HepG2 (cell line): ENCODE data around the gene PDIA6. TPM values are rescaled to one million over a fixed set of nuclear protein-coding genes. Genes with fewer than 3 reads are reported as not detected.
A peak's percentile ranks its signal among the peaks of the same experiment; 100 is the strongest.

Experiments used
- ATF7 ChIP-seq, 2 experiments: fragments of 450-650 bp in 1 of 2; sonication (generic) in 1 of 2; formaldehyde crosslinking in 1 of 2; IDR thresholded peaks; 2 replicates each; pipeline versions ENCODE4 v1.4.0 to v1.6.1; 2016 to 2020; ENCODE audit warnings: antibody characterized with exemption in 1 of 2, mild to moderate bottlenecking in 1 of 2, missing genetic modification reagents in 1 of 2
- FOXO1 ChIP-seq: sonication (generic); formaldehyde crosslinking; IDR thresholded peaks from 2 replicates; pipeline ENCODE4 v1.4.0; 2020; ENCODE audit warnings: missing genetic modification reagents
- HDAC2 ChIP-seq: sonication (generic); formaldehyde crosslinking; IDR thresholded peaks from 2 replicates; pipeline ENCODE4 v1.4.0; 2020; ENCODE audit warnings: missing genetic modification reagents
- MIER2 ChIP-seq: IDR thresholded peaks from 2 replicates; pipeline ENCODE4 v1.6.1; 2016; ENCODE audit warnings: missing biosample characterization, missing genetic modification reagents
- SP4 ChIP-seq: sonication (generic); formaldehyde crosslinking; IDR thresholded peaks from 2 replicates; pipeline ENCODE4 v1.8.1; 2023; ENCODE audit warnings: mild to moderate bottlenecking, missing genetic modification reagents
- SSRP1 ChIP-seq: IDR thresholded peaks from 2 replicates; pipeline ENCODE4 v1.6.1; 2016; ENCODE audit warnings: control low read depth
- ZFP1 ChIP-seq: IDR thresholded peaks from 2 replicates; pipeline ENCODE4 v1.6.1; 2016
- ZFX ChIP-seq: sonication (generic); formaldehyde crosslinking; IDR thresholded peaks from 2 replicates; pipeline ENCODE4 v1.4.0; 2020; ENCODE audit warnings: mild to moderate bottlenecking, low read depth, missing genetic modification reagents, moderate library complexity
- ZNF224 ChIP-seq: sonication (generic); formaldehyde crosslinking; IDR thresholded peaks from 2 replicates; pipeline ENCODE4 v1.5.0; 2020; ENCODE audit warnings: mild to moderate bottlenecking, missing genetic modification reagents
- ZNF333 ChIP-seq: sonication (generic); formaldehyde crosslinking; IDR thresholded peaks from 2 replicates; pipeline ENCODE4 v1.4.0; 2020; ENCODE audit warnings: mild to moderate bottlenecking, missing genetic modification reagents, borderline replicate concordance
- ZNF768 ChIP-seq: sonication (generic); formaldehyde crosslinking; IDR thresholded peaks from 2 replicates; pipeline ENCODE4 v1.4.0; 2020; ENCODE audit warnings: missing genetic modification reagents
- ZSCAN12 ChIP-seq: sonication (generic); formaldehyde crosslinking; IDR thresholded peaks from 2 replicates; pipeline ENCODE4 v1.9.0; 2021; ENCODE audit warnings: mild to moderate bottlenecking, missing genetic modification reagents
- polyA plus RNA-seq, 8 experiments: library from polyadenylated mRNA; depleted of rRNA in 3 of 8; stranded (reverse) in 7 of 8; unstranded in 1 of 8; fragments of >200 nt; fragmentation: Illumina TruSeq in 4 of 8; extraction: Trizol in 4 of 8; gene quantifications; 2 replicates each; pipeline versions ENCODE4 v1.2.1 to v1.2.3, GENCODE V29; 2011 to 2016; ENCODE audit warnings: low read depth in 4 of 8, missing spikeins in 1 of 8, mixed read lengths in 1 of 8; ENCODE audit not compliant: insufficient read depth in 1 of 8
- total RNA-seq, 5 experiments: library from RNA; depleted of rRNA; stranded (reverse); fragments of >200 nt; fragmentation: Illumina TruSeq; extraction: Trizol; gene quantifications; 2 replicates each; pipeline ENCODE4 v1.2.3, GENCODE V29; 2016; ENCODE audit warnings: low read depth in 1 of 5
- TF ChIP-seq, protein P1 (sequence below): sonication (generic); formaldehyde crosslinking; IDR thresholded peaks from 2 replicates; pipeline ENCODE4 v1.5.0; 2020; ENCODE audit warnings: mild to moderate bottlenecking, missing genetic modification reagents, borderline replicate concordance
- TF ChIP-seq, protein P2 (sequence below): sonication (generic); formaldehyde crosslinking; IDR thresholded peaks from 2 replicates; pipeline ENCODE4 v1.5.0; 2020; ENCODE audit warnings: mild to moderate bottlenecking, missing genetic modification reagents
- TF ChIP-seq, protein P3 (sequence below): sonication (generic); formaldehyde crosslinking; IDR thresholded peaks from 2 replicates; pipeline ENCODE4 v1.5.1; 2020; ENCODE audit warnings: mild to moderate bottlenecking, missing genetic modification reagents, moderate library complexity
- TF ChIP-seq, protein P4 (sequence below), 2 experiments: IDR thresholded peaks; 2 replicates each; pipeline ENCODE4 v1.6.1; 2011 to 2012; ENCODE audit warnings: low read length in 2 of 2, borderline replicate concordance in 1 of 2, low read depth in 1 of 2, mild to moderate bottlenecking in 1 of 2, moderate library complexity in 1 of 2

The PDIA6 gene
- total and polyA plus RNA-seq, 2 of the 13 experiments (the other 11 are each of a cell fraction or from before 2014, with no cell fraction given) = 586 to 642 TPM

DNA sequence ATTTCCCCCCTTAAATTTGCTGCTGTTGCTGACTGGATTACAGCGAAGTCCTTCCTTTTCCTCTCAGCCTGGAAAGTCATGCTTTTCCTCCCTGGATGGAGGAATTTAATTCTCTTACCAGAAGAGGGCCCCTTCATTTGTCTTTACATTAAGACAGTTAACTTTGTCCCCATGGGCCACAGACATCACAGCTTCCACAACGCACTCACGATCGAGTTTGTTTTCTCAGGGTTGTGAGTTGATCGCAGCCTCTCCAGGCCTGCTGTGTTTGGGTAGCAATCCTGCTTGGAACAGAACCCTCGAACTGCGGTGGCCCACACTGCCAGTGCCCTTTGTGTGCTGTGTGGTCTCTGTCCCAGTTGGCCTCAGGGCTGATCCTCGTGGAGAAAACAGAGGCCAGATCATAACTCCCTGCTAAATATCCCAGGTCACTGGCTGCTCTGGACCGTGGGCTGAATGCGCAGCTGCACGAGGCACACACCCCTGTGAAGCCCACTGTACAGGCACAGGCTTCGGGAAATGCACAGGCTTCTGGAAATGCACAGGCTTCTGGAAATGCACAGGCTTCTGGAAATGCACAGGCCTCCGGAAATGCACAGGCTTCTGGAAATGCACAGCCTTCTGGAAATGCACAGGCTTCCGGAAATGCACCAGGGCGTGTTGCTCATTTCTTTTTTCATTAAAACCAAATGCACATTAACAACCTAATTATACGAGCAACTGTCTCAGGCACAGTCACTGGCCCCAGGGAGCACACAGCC, 2.2 kb upstream of the PDIA6 start (continued):
- TF ChIP-seq ZNF333 (CRISPR knock-in tag) = peak; percentile 66; the same call in 1 of the 2 replicates
- TF ChIP-seq SP4 = peak; percentile 47; the same call in 1 of the 2 replicates
- no peak for TF ChIP-seq ATF7 (IDR thresholded peaks at IDR 0.05)
- no peak for TF ChIP-seq ATF7 (CRISPR knock-in tag; IDR thresholded peaks at IDR 0.05)
- TF ChIP-seq, protein P1, sequence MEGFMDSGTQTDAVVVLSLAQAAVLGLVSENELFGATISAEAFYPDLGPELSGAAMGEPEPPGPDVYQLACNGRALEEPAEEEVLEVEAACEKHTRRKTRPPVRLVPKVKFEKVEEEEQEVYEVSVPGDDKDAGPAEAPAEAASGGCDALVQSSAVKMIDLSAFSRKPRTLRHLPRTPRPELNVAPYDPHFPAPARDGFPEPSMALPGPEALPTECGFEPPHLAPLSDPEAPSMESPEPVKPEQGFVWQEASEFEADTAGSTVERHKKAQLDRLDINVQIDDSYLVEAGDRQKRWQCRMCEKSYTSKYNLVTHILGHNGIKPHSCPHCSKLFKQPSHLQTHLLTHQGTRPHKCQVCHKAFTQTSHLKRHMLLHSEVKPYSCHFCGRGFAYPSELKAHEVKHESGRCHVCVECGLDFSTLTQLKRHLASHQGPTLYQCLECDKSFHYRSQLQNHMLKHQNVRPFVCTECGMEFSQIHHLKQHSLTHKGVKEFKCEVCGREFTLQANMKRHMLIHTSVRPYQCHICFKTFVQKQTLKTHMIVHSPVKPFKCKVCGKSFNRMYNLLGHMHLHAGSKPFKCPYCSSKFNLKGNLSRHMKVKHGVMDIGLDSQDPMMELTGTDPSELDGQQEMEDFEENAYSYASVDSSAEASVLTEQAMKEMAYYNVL = 0 out of 2 replicates have a peak, but pooled peaks have one; percentile 24
- 0 out of 2 replicates have a peak, but pooled peaks have one; percentile 22 for TF ChIP-seq FOXO1 (CRISPR knock-in tag)
- TF ChIP-seq ZFX (CRISPR knock-in tag) = peak; percentile 69
- no peak for TF ChIP-seq ZNF224 (CRISPR knock-in tag)
- TF ChIP-seq, protein P2, sequence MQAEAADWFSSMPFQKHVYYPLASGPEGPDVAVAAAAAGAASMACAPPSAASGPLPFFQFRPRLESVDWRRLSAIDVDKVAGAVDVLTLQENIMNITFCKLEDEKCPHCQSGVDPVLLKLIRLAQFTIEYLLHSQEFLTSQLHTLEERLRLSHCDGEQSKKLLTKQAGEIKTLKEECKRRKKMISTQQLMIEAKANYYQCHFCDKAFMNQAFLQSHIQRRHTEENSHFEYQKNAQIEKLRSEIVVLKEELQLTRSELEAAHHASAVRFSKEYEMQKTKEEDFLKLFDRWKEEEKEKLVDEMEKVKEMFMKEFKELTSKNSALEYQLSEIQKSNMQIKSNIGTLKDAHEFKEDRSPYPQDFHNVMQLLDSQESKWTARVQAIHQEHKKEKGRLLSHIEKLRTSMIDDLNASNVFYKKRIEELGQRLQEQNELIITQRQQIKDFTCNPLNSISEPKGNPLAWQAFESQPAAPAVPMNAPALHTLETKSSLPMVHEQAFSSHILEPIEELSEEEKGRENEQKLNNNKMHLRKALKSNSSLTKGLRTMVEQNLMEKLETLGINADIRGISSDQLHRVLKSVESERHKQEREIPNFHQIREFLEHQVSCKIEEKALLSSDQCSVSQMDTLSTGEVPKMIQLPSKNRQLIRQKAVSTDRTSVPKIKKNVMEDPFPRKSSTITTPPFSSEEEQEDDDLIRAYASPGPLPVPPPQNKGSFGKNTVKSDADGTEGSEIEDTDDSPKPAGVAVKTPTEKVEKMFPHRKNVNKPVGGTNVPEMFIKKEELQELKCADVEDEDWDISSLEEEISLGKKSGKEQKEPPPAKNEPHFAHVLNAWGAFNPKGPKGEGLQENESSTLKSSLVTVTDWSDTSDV (CRISPR knock-in tag) = no peak
- no peak for TF ChIP-seq MIER2 (CRISPR knock-in tag)
- TF ChIP-seq ZFP1 (CRISPR knock-in tag) = no peak
- no peak for TF ChIP-seq SSRP1 (CRISPR knock-in tag)
- TF ChIP-seq, protein P3, sequence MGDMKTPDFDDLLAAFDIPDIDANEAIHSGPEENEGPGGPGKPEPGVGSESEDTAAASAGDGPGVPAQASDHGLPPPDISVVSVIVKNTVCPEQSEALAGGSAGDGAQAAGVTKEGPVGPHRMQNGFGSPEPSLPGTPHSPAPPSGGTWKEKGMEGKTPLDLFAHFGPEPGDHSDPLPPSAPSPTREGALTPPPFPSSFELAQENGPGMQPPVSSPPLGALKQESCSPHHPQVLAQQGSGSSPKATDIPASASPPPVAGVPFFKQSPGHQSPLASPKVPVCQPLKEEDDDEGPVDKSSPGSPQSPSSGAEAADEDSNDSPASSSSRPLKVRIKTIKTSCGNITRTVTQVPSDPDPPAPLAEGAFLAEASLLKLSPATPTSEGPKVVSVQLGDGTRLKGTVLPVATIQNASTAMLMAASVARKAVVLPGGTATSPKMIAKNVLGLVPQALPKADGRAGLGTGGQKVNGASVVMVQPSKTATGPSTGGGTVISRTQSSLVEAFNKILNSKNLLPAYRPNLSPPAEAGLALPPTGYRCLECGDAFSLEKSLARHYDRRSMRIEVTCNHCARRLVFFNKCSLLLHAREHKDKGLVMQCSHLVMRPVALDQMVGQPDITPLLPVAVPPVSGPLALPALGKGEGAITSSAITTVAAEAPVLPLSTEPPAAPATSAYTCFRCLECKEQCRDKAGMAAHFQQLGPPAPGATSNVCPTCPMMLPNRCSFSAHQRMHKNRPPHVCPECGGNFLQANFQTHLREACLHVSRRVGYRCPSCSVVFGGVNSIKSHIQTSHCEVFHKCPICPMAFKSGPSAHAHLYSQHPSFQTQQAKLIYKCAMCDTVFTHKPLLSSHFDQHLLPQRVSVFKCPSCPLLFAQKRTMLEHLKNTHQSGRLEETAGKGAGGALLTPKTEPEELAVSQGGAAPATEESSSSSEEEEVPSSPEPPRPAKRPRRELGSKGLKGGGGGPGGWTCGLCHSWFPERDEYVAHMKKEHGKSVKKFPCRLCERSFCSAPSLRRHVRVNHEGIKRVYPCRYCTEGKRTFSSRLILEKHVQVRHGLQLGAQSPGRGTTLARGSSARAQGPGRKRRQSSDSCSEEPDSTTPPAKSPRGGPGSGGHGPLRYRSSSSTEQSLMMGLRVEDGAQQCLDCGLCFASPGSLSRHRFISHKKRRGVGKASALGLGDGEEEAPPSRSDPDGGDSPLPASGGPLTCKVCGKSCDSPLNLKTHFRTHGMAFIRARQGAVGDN (CRISPR knock-in tag) = peak; percentile 89
- peak; percentile 93 for TF ChIP-seq ZNF768 (CRISPR knock-in tag)
- no peak for TF ChIP-seq ZSCAN12 (CRISPR knock-in tag)
- TF ChIP-seq, protein P4, sequence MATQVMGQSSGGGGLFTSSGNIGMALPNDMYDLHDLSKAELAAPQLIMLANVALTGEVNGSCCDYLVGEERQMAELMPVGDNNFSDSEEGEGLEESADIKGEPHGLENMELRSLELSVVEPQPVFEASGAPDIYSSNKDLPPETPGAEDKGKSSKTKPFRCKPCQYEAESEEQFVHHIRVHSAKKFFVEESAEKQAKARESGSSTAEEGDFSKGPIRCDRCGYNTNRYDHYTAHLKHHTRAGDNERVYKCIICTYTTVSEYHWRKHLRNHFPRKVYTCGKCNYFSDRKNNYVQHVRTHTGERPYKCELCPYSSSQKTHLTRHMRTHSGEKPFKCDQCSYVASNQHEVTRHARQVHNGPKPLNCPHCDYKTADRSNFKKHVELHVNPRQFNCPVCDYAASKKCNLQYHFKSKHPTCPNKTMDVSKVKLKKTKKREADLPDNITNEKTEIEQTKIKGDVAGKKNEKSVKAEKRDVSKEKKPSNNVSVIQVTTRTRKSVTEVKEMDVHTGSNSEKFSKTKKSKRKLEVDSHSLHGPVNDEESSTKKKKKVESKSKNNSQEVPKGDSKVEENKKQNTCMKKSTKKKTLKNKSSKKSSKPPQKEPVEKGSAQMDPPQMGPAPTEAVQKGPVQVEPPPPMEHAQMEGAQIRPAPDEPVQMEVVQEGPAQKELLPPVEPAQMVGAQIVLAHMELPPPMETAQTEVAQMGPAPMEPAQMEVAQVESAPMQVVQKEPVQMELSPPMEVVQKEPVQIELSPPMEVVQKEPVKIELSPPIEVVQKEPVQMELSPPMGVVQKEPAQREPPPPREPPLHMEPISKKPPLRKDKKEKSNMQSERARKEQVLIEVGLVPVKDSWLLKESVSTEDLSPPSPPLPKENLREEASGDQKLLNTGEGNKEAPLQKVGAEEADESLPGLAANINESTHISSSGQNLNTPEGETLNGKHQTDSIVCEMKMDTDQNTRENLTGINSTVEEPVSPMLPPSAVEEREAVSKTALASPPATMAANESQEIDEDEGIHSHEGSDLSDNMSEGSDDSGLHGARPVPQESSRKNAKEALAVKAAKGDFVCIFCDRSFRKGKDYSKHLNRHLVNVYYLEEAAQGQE (IDR thresholded peaks at IDR 0.05; ENCODE audit: borderline replicate concordance in 1 of 2, low read depth in 1 of 2, low read length in 2 of 2) = no peak
- peak; percentile 60; the same call in 1 of the 2 replicates for TF ChIP-seq HDAC2 (CRISPR knock-in tag)
